Calu3 (cell line): ENCODE data around the gene IZUMO4. TPM values are rescaled to one million over a fixed set of nuclear protein-coding genes. Genes with fewer than 3 reads are reported as not detected.

ENCODE experiments used
- BruUV-seq: library from RNA; stranded (reverse); fragments of 400-500 nt; replicated peaks from 2 replicates; lab custom pipeline; 2021; lab: Mats Ljungman, UMichigan
- CTCF ChIA-PET: fragments of 300-600 bp; sonication (Branson Sonifier 250); formaldehyde crosslinking; loops from one replicate; lab custom pipeline; 2022; ENCODE audit warnings: antibody characterized with exemption; lab: Charles Lee
- DNase-seq: peaks from one replicate; pipeline ENCODE4 v3.0.0; 2022
- H3K27ac Mint-ChIP-seq: one replicate; pipeline ENCODE4 v1.8.0; 2022; ENCODE audit warnings: mixed read lengths; ENCODE audit not compliant: unreplicated experiment
- H3K27me3 Mint-ChIP-seq: one replicate; pipeline ENCODE4 v1.8.0; 2022; ENCODE audit warnings: mixed read lengths; ENCODE audit not compliant: unreplicated experiment
- H3K36me3 Mint-ChIP-seq: one replicate; pipeline ENCODE4 v1.8.0; 2022; ENCODE audit warnings: mild to moderate bottlenecking, moderate library complexity, mixed read lengths; ENCODE audit not compliant: insufficient read depth, unreplicated experiment
- H3K4me1 Mint-ChIP-seq: one replicate; pipeline ENCODE4 v1.8.0; 2022; ENCODE audit warnings: mild to moderate bottlenecking, low read depth, mixed read lengths; ENCODE audit not compliant: unreplicated experiment
- H3K4me3 Mint-ChIP-seq: one replicate; pipeline ENCODE4 v1.8.0; 2022; ENCODE audit warnings: mild to moderate bottlenecking, low read depth, moderate library complexity, mixed read lengths; ENCODE audit not compliant: unreplicated experiment
- H3K9me3 Mint-ChIP-seq: one replicate; pipeline ENCODE4 v1.8.0; 2022; ENCODE audit warnings: low read depth, mixed read lengths; ENCODE audit not compliant: unreplicated experiment
- CTCF ChIP-seq: fragments of 200-600 bp; IDR thresholded peaks from one replicate; pipeline ENCODE4 v1.8.0; 2022; ENCODE audit warnings: antibody characterized with exemption; ENCODE audit not compliant: unreplicated experiment
- intact Hi-C: fragments of 100-400 bp; cut with micrococcal nuclease; formaldehyde crosslinking; loops from one replicate; pipeline ENCODE4 v1.10.0; 2022; ENCODE audit not compliant: unreplicated experiment
- total RNA-seq: library from RNA; stranded (reverse); gene quantifications from 2 replicates; pipeline ENCODE4 v1.2.3, GENCODE V29; 2022

Gene IZUMO4
- total RNA-seq, 1 experiment from 2014 or later = 2.7 TPM

- Mint-ChIP-seq H3K4me1 (no peaks in the 10 kb centered on the region), H3K9me3 (no peaks in the 10 kb centered on the region), H3K27me3 (no peaks in the 10 kb centered on the region), H3K4me3 (no peak overlapping the region), H3K36me3 (peaks cover 71% of the 10 kb centered on the region), H3K27ac (no peak overlapping the region)
- no peak for TF ChIP-seq CTCF
- no peak for DNase-seq
- CTCF ChIA-PET = no interaction called here
- no TSS peak for BruUV-seq
- intact Hi-C loops = no loop called here
Measured at GRCh38 chr19:2100719-2101061, 4.0 kb downstream of the IZUMO4 start.

GRCh38 chr19:2101417-2102335 is 5.0 kb downstream of the IZUMO4 start:
- intact Hi-C loops = no loop called here
- BruUV-seq = no TSS peak
- H3K9me3 Mint-ChIP-seq = no peaks in the 10 kb centered on the region
- no peaks in the 10 kb centered on the region for H3K27me3 Mint-ChIP-seq
- CTCF ChIA-PET = no interaction called here
- DNase-seq = no peak
- no peak for TF ChIP-seq CTCF
- no peak overlapping the region for H3K27ac Mint-ChIP-seq
- no peaks in the 10 kb centered on the region for H3K4me1 Mint-ChIP-seq
- H3K4me3 Mint-ChIP-seq = no peak overlapping the region
- peaks cover 71% of the 10 kb centered on the region for H3K36me3 Mint-ChIP-seq

GRCh38 chr19:2103045-2103707 is 6.5 kb downstream of the IZUMO4 start:
- H3K9me3 Mint-ChIP-seq = no peaks in the 10 kb centered on the region
- H3K27me3 Mint-ChIP-seq = no peaks in the 10 kb centered on the region
- H3K4me1 Mint-ChIP-seq = no peaks in the 10 kb centered on the region
- intact Hi-C loops = no loop called here
- no peak overlapping the region for H3K27ac Mint-ChIP-seq
- no peak for TF ChIP-seq CTCF
- BruUV-seq = no TSS peak
- DNase-seq = no peak
- CTCF ChIA-PET = no interaction called here
- peaks cover 71% of the 10 kb centered on the region for H3K36me3 Mint-ChIP-seq
- H3K4me3 Mint-ChIP-seq = no peak overlapping the region

GRCh38 chr19:2108251-2109016 is 11.7 kb downstream of the IZUMO4 start:
- Mint-ChIP-seq H3K4me3 (no peak overlapping the region), H3K27ac (peak overlapping the region; percentile 70), H3K27me3 (no peaks in the 10 kb centered on the region), H3K9me3 (no peaks in the 10 kb centered on the region), H3K4me1 (no peaks in the 10 kb centered on the region), H3K36me3 (peaks cover 69% of the 10 kb centered on the region)
- TF ChIP-seq CTCF = no peak
- BruUV-seq = no TSS peak
- DNase-seq = no peak
- CTCF ChIA-PET = no interaction called here
- intact Hi-C loops = no loop called here
